Ovary (tissue), 3 donors: ENCODE data around the gene LYRM9.

Experiments
- EP300 ChIP-seq: sonication (generic); formaldehyde crosslinking; IDR thresholded peaks from one replicate; pipeline ENCODE4 v1.6.1; 2017; ENCODE audit warnings: antibody characterized with exemption
- POLR2A ChIP-seq: fragments of 450-650 bp; IDR thresholded peaks from one replicate; pipeline ENCODE4 v1.6.1; 2017; ENCODE audit warnings: antibody characterized with exemption, mild to moderate bottlenecking, moderate library complexity
- TF ChIP-seq, protein P1 (sequence below), 3 donors: fragments of 450-650 bp in 2 of 3; fragments of 200-600 bp in 1 of 3; IDR thresholded peaks; one replicate each; pipeline versions ENCODE4 v1.5.1 to v1.8.0; 2016 to 2022; ENCODE audit warnings: antibody characterized with exemption in 3 of 3, mild to moderate bottlenecking in 1 of 3
- donor health status: DM: no; HTN: no; CAD: no.

DNA sequence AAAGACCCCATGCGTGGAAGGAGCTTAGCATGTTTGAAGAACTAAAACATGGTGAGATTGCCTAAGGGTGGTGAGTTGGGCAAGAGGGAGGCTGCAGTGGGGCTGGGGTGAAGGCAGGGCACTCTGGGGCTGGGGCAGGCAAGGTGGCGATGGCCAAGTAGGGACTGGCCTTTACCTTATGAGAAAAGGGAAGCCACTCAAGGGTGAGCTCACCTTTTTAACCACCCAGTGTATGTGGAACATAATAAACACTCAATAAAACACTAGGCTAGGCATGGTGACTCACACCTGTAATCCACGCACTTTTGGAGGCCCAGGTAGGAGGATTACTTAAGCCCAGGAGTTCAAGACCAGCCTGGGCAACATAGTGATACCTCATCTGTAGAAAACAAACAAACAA lies 37.7 kb downstream of the LYRM9 start:
- TF ChIP-seq, protein P1, sequence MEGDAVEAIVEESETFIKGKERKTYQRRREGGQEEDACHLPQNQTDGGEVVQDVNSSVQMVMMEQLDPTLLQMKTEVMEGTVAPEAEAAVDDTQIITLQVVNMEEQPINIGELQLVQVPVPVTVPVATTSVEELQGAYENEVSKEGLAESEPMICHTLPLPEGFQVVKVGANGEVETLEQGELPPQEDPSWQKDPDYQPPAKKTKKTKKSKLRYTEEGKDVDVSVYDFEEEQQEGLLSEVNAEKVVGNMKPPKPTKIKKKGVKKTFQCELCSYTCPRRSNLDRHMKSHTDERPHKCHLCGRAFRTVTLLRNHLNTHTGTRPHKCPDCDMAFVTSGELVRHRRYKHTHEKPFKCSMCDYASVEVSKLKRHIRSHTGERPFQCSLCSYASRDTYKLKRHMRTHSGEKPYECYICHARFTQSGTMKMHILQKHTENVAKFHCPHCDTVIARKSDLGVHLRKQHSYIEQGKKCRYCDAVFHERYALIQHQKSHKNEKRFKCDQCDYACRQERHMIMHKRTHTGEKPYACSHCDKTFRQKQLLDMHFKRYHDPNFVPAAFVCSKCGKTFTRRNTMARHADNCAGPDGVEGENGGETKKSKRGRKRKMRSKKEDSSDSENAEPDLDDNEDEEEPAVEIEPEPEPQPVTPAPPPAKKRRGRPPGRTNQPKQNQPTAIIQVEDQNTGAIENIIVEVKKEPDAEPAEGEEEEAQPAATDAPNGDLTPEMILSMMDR (IDR thresholded peaks at IDR 0.05), result no peak
- TF ChIP-seq POLR2A (no peak), EP300 (no peak)
